Pancreas (tissue), 10 donors: ENCODE measurements around the gene EPS8. TPM values are rescaled to one million over a fixed set of nuclear protein-coding genes. Genes with fewer than 3 reads are reported as not detected.

ENCODE experiments used
- ATAC-seq, 4 donors: fragments of 200-7000 bp; cut with Tn5 transposase; one replicate each; pipeline versions ENCODE4 v1.8.0 to v1.9.1; 2020; ENCODE audit warnings: mild to moderate bottlenecking in 4 of 4, moderate library complexity in 4 of 4
- DNase-seq, 6 donors: peaks; one replicate each; pipeline ENCODE4 v3.0.0-alpha.2; 2020
- FAIRE-seq: peaks from 2 replicates; lab custom pipeline; 2012; peaks lifted over from hg19 to GRCh38; lab: Jason Lieb, UNC
- H3K27ac ChIP-seq, 4 donors: fragments of 200-600 bp; sonication (generic); 1 replicate in 3 of 4; 2 replicates in 1 of 4; pipeline versions ENCODE4 v1.5.0 to v1.8.0; 2020
- H3K27me3 ChIP-seq, 4 donors: fragments of 200-600 bp; one replicate each; pipeline ENCODE4 v1.8.0; 2021
- H3K36me3 ChIP-seq, 3 donors: fragments of 200-600 bp; sonication (generic) in 1 of 3; one replicate each; pipeline versions ENCODE4 v1.5.0 to v1.8.0; 2020 to 2021
- H3K4me1 ChIP-seq, 3 donors: fragments of 200-600 bp; one replicate each; pipeline ENCODE4 v1.8.0; 2021
- H3K4me3 ChIP-seq, 4 donors: fragments of 200-600 bp; sonication (generic) in 2 of 4; one replicate each; pipeline versions ENCODE4 v1.5.0 to v1.8.0; 2020 to 2021
- H3K9me3 ChIP-seq, 4 donors: fragments of 200-600 bp; one replicate each; pipeline ENCODE4 v1.8.0; 2021
- CTCF ChIP-seq, 4 donors: fragments of 200-600 bp; sonication (generic) in 3 of 4; IDR thresholded peaks; one replicate each; pipeline versions ENCODE4 v1.5.0 to v1.8.0; 2021; ENCODE audit warnings: antibody characterized with exemption in 4 of 4
- WGBS, 2 donors: extraction: QIAGEN DNeasy Blood & Tissue Kit; methylation state at CpG; one replicate each; pipeline ENCODE4 v1.1.7; 2013; 5-methylcytosine and 5-hydroxymethylcytosine counted together
- intact Hi-C, 3 donors: fragments of 100-400 bp; cut with DNase I; formaldehyde crosslinking; loops; one replicate each; pipeline versions ENCODE4 v1.11.1 to v1.14.2; 2022
- polyA plus RNA-seq, 2 donors: library from polyadenylated mRNA; stranded (reverse); fragments of 200-250 nt; gene quantifications; one replicate each; pipeline ENCODE4 v1.2.3, GENCODE V29; 2013
- total RNA-seq, 6 donors: library from RNA; stranded (reverse); fragmentation: NEBNext Ultra II Directional in 4 of 6; extraction: Animal tissue kit (Norgen Biotek cat#: 25700) in 4 of 6; gene quantifications; one replicate each; pipeline versions ENCODE4 v1.2.1 to v1.2.4, GENCODE V29; 2021 to 2023
- donor health status: healthy with polysubstance abuse.
- donor health status: DM: no; HTN: no; CAD: no; lungs with moderate emphysema.
- donor health status: DM: no; HTN: no; CAD: no.
- donor health status: control.
- donor health status: control.
- donor health status: Bipolar disorder and iron deficiency.
- donor health status: DM: yes; HTN: yes; CAD: no.
- donor health status: DM: no; HTN: no; CAD: no.
- donor health status: DM: no; HTN: no; CAD: no.
- donor health status: DM: yes; HTN: yes; CAD: no.

EPS8 gene
- total and polyA plus RNA-seq, 8 donors, result 8.2 to 26.7 (median 10.6) TPM

GRCh38 chr12:15712823-15713660 is 76.1 kb downstream of the EPS8 start:
- ATAC-seq (peak; percentile 89 to 95 (median 90)), DNase-seq (peak in 4 of 6 donors; percentile 38 to 62 (median 48)), FAIRE-seq (peak; percentile 90)
- Histone ChIP-seq H3K27ac (peak overlapping the region in 3 of 4 donors; percentile 39 to 77 (median 39)), H3K27me3 (no peaks in the 10 kb centered on the region), H3K4me3 (peak overlapping the region in 1 of 4 donors; percentile 7), H3K36me3 (no peaks in the 10 kb centered on the region), H3K9me3 (no peaks in the 10 kb centered on the region), H3K4me1 (peaks cover 0 to 30% (median 14%) of the 10 kb centered on the region in 3 donors)
- intact Hi-C loops, result no loop called here
- no peak for TF ChIP-seq CTCF (IDR thresholded peaks at IDR 0.05)
- WGBS, 2 donors, result 32 to 33% methylated on average over 8 of the region's 8 CpGs

GRCh38 chr12:15712160-15712559 is 77.0 kb downstream of the EPS8 start:
- Histone ChIP-seq H3K4me1 (peaks cover 0 to 28% (median 14%) of the 10 kb centered on the region in 3 donors), H3K27me3 (no peaks in the 10 kb centered on the region), H3K4me3 (peak overlapping the region in 1 of 4 donors; percentile 7), H3K9me3 (no peaks in the 10 kb centered on the region), H3K36me3 (no peaks in the 10 kb centered on the region), H3K27ac (peak overlapping the region in 3 of 4 donors; percentile 39 to 77 (median 39))
- 13 to 17% methylated on average over 1 of the region's 1 CpG for WGBS, 2 donors
- intact Hi-C loops, result no loop called here
- ATAC-seq, result peak in 3 of 4 donors; percentile 42 to 53 (median 44)
- FAIRE-seq, result no peak
- no peak for DNase-seq
- no peak for TF ChIP-seq CTCF (IDR thresholded peaks at IDR 0.05)

- FAIRE-seq (no peak), ATAC-seq (no peak), DNase-seq (no peak)
- intact Hi-C loops, result no loop called here
- H3K9me3 ChIP-seq, result no peaks in the 10 kb centered on the region
- no peak overlapping the region for H3K27ac ChIP-seq
- no peaks in the 10 kb centered on the region for H3K27me3 ChIP-seq
- H3K36me3 ChIP-seq, result no peaks in the 10 kb centered on the region
- WGBS, 2 donors, result 90 to 91% methylated on average over 4 of the region's 4 CpGs
- TF ChIP-seq CTCF (IDR thresholded peaks at IDR 0.05), result no peak
- peaks cover 2 to 28% (median 14%) of the 10 kb centered on the region in 3 donors for H3K4me1 ChIP-seq
- no peak overlapping the region for H3K4me3 ChIP-seq
Measured at GRCh38 chr12:15710860-15711510, 78.2 kb downstream of the EPS8 start.

DNA sequence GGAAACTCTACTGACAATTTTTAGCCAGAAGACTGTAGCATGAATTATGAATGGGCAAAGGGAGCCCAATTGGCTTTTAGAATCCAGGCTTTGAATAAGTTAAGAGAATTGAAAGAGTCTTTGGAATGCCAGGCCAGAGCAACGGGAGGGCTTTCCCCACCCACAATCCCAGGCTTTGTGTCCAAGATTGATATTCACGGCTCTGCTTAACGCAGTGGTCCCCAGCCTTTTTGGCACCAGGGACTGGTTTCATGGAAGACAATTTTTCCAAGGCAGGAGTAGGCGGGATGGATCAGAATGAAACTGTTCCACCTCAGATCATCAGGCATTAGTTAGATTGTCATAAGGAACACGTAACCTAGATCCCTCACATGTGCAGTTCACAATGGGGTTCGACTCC is 79.6 kb downstream of the EPS8 start:
- Histone ChIP-seq H3K4me3 (no peak overlapping the region), H3K36me3 (no peaks in the 10 kb centered on the region), H3K27me3 (no peaks in the 10 kb centered on the region), H3K27ac (no peak overlapping the region), H3K9me3 (no peaks in the 10 kb centered on the region), H3K4me1 (peaks cover 9 to 28% (median 14%) of the 10 kb centered on the region in 3 donors)
- intact Hi-C loops, result no loop called here
- ATAC-seq, result no peak
- DNase-seq, result no peak
- FAIRE-seq, result no peak
- 91 to 93% methylated on average over 6 of the region's 6 CpGs for WGBS, 2 donors
- TF ChIP-seq CTCF (IDR thresholded peaks at IDR 0.05), result no peak
